Right atrium auricular region (tissue), 2 donors: ENCODE measurements around the gene TBC1D14. TPM values are rescaled to one million over a fixed set of nuclear protein-coding genes. Genes with fewer than 3 reads are reported as not detected.
A peak's percentile ranks its signal among the peaks of the same experiment; 100 is the strongest.

Experiments
- DNase-seq: peaks from one replicate; pipeline ENCODE4 v3.0.0-alpha.2; 2019; ENCODE audit warnings: low spot score
- H3K27ac ChIP-seq, 2 donors: fragments of 200-600 bp; sonication (generic); 1 replicate in 1 of 2; 2 replicates in 1 of 2; pipeline ENCODE4 v1.5.1; 2016 to 2019
- H3K27me3 ChIP-seq, 2 donors: fragments of 200-600 bp; sonication (generic); one replicate each; pipeline versions ENCODE4 v1.5.1 to v1.6.0; 2017 to 2019
- H3K36me3 ChIP-seq: fragments of 200-600 bp; sonication (generic); one replicate; pipeline ENCODE4 v1.5.1; 2016
- H3K4me1 ChIP-seq, 2 donors: fragments of 200-600 bp; sonication (generic); one replicate each; pipeline versions ENCODE4 v1.5.1 to v1.6.0; 2017 to 2019
- H3K4me3 ChIP-seq, 2 donors: fragments of 200-600 bp; sonication (generic); 1 replicate in 1 of 2; 2 replicates in 1 of 2; pipeline ENCODE4 v1.5.1; 2017 to 2019; ENCODE audit warnings: mild to moderate bottlenecking in 1 of 2, moderate library complexity in 1 of 2
- H3K9me3 ChIP-seq, 2 donors: fragments of 200-600 bp; sonication (generic); one replicate each; pipeline ENCODE4 v1.5.1; 2019
- CTCF ChIP-seq, 2 donors: fragments of 200-600 bp; sonication (generic); IDR thresholded peaks; one replicate each; pipeline ENCODE4 v1.5.1; 2019; ENCODE audit warnings: antibody characterized with exemption in 2 of 2
- total RNA-seq, 2 donors: library from RNA; depleted of rRNA; stranded (reverse); fragments of >200 nt; gene quantifications; one replicate each; pipeline ENCODE4 v1.1.0, GENCODE V29; 2016

Gene TBC1D14
- total RNA-seq, 2 donors from 2014 or later, result 33.7 to 34.0 TPM

- Histone ChIP-seq H3K9me3 (no peaks in the 10 kb centered on the region), H3K36me3 (no peaks in the 10 kb centered on the region), H3K27ac (no peak overlapping the region), H3K4me3 (no peak overlapping the region), H3K27me3 (no peaks in the 10 kb centered on the region), H3K4me1 (peaks cover 5 to 11% of the 10 kb centered on the region in 2 donors)
- no peak for DNase-seq
- no peak for TF ChIP-seq CTCF (IDR thresholded peaks at IDR 0.05)
These were observed 48.4 kb downstream of the TBC1D14 start for GRCh38 chr4:6957994-6958393.

- no peak overlapping the region for H3K4me3 ChIP-seq
- no peak for TF ChIP-seq CTCF (IDR thresholded peaks at IDR 0.05)
- no peaks in the 10 kb centered on the region for H3K9me3 ChIP-seq
- peaks cover 0 to 5% of the 10 kb centered on the region in 2 donors for H3K4me1 ChIP-seq
- H3K36me3 ChIP-seq, result no peaks in the 10 kb centered on the region
- no peak for DNase-seq
- H3K27ac ChIP-seq, result no peak overlapping the region
- no peaks in the 10 kb centered on the region for H3K27me3 ChIP-seq
These were observed 49.6 kb downstream of the TBC1D14 start for GRCh38 chr4:6959261-6959660.

GRCh38 chr4:6960154-6960553 lies 50.5 kb downstream of the TBC1D14 start:
- Histone ChIP-seq H3K9me3 (no peaks in the 10 kb centered on the region), H3K36me3 (no peaks in the 10 kb centered on the region), H3K27ac (no peak overlapping the region), H3K27me3 (no peaks in the 10 kb centered on the region), H3K4me1 (peaks cover 0 to 5% of the 10 kb centered on the region in 2 donors), H3K4me3 (no peak overlapping the region)
- no peak for TF ChIP-seq CTCF (IDR thresholded peaks at IDR 0.05)
- DNase-seq, result peak; percentile 48

- H3K9me3 ChIP-seq, result no peaks in the 10 kb centered on the region
- H3K27me3 ChIP-seq, result no peaks in the 10 kb centered on the region
- H3K4me1 ChIP-seq, result peaks cover 0 to 5% of the 10 kb centered on the region in 2 donors
- no peak for TF ChIP-seq CTCF (IDR thresholded peaks at IDR 0.05)
- DNase-seq, result peak; percentile 48
- H3K36me3 ChIP-seq, result no peaks in the 10 kb centered on the region
- H3K4me3 ChIP-seq, result no peak overlapping the region
- H3K27ac ChIP-seq, result no peak overlapping the region
These were observed 51.2 kb downstream of the TBC1D14 start for GRCh38 chr4:6960628-6961412.

- Histone ChIP-seq H3K36me3 (no peaks in the 10 kb centered on the region), H3K4me1 (peaks cover 0 to 5% of the 10 kb centered on the region in 2 donors), H3K27me3 (no peaks in the 10 kb centered on the region), H3K9me3 (no peaks in the 10 kb centered on the region), H3K4me3 (no peak overlapping the region), H3K27ac (no peak overlapping the region)
- no peak for TF ChIP-seq CTCF (IDR thresholded peaks at IDR 0.05)
- peak; percentile 51 for DNase-seq
These were observed 52.0 kb downstream of the TBC1D14 start for GRCh38 chr4:6961496-6962210.
